Fibroblast of pulmonary artery (primary cell): ENCODE measurements around the gene SANBR.
A peak's percentile ranks its signal among the peaks of the same experiment; 100 is the strongest.

Experiments
- DNase-seq: peaks from one replicate; pipeline ENCODE4 v3.0.0-alpha.2; 2010; ENCODE audit warnings: low read depth
- H3K4me3 ChIP-seq: replicated peaks from 2 replicates; pipeline ENCODE4 v1.5.1; 2011; ENCODE audit warnings: low read depth, mild to moderate bottlenecking, control low read depth, low read length, moderate library complexity
- CTCF ChIP-seq: IDR thresholded peaks from 2 replicates; pipeline ENCODE4 v1.5.1; 2011; ENCODE audit warnings: mild to moderate bottlenecking, control low read depth, low read length, inconsistent platforms; ENCODE audit errors: missing control alignments

The SANBR gene

GRCh38 chr2:61065714-61066709 lies at the start of gene SANBR:
TSS of gene SANBR (plus strand) at chr2:61065871. CDS start at chr2:61070351, 4,480 bp downstream.
- TF ChIP-seq CTCF, result no peak
- peak within 1 kb of the TSS; percentile 72 for H3K4me3 ChIP-seq
- peak; percentile 77 for DNase-seq

- peak overlapping the region; percentile 99 for H3K4me3 ChIP-seq
- no peak for TF ChIP-seq CTCF
- no peak for DNase-seq
Measured at GRCh38 chr2:61015976-61016375, 49.7 kb upstream of the SANBR start.

GRCh38 chr2:61016392-61017002 lies 49.2 kb upstream of the SANBR start:
- TF ChIP-seq CTCF, result no peak
- DNase-seq, result no peak
- H3K4me3 ChIP-seq, result peak overlapping the region; percentile 99

GRCh38 chr2:61017003-61017555 lies 48.6 kb upstream of the SANBR start:
- TF ChIP-seq CTCF, result no peak
- H3K4me3 ChIP-seq, result peak overlapping the region; percentile 99
- peak; percentile 75 for DNase-seq

GRCh38 chr2:61017556-61018317 lies 47.9 kb upstream of the SANBR start, which contains the start of the genes PEX13 and PUS10:
TSS of gene PEX13 (plus strand) at chr2:61017720. CDS start at chr2:61017760, 40 bp downstream.
TSS of gene PUS10 (minus strand) at chr2:61018255. CDS start at chr2:61011890, 6,365 bp downstream.
- DNase-seq, result peak; percentile 70
- peak within 1 kb of the TSS; percentile 99 for H3K4me3 ChIP-seq
- no peak for TF ChIP-seq CTCF

GRCh38 chr2:61018318-61018755 lies 47.3 kb upstream of the SANBR start:
- TF ChIP-seq CTCF, result no peak
- H3K4me3 ChIP-seq, result peak overlapping the region; percentile 99
- DNase-seq, result peak; percentile 79
